Left kidney (tissue), 2 donors: Measurements from ENCODE around the gene ITPRIPL2. TPM values are rescaled to one million over a fixed set of nuclear protein-coding genes. Genes with fewer than 3 reads are reported as not detected.
A peak's percentile ranks its signal among the peaks of the same experiment; 100 is the strongest.

Source experiments
- DNase-seq: peaks from one replicate; pipeline ENCODE4 v3.0.0-alpha.2; 2013
- polyA plus RNA-seq: library from polyadenylated mRNA; unstranded; fragments of 120-200 nt; gene quantifications from one replicate; pipeline ENCODE4 v1.2.1, GENCODE V29; 2013; ENCODE audit not compliant: insufficient read length

The ITPRIPL2 gene
- polyA plus RNA-seq, 1 donor = 15.9 TPM

DNA sequence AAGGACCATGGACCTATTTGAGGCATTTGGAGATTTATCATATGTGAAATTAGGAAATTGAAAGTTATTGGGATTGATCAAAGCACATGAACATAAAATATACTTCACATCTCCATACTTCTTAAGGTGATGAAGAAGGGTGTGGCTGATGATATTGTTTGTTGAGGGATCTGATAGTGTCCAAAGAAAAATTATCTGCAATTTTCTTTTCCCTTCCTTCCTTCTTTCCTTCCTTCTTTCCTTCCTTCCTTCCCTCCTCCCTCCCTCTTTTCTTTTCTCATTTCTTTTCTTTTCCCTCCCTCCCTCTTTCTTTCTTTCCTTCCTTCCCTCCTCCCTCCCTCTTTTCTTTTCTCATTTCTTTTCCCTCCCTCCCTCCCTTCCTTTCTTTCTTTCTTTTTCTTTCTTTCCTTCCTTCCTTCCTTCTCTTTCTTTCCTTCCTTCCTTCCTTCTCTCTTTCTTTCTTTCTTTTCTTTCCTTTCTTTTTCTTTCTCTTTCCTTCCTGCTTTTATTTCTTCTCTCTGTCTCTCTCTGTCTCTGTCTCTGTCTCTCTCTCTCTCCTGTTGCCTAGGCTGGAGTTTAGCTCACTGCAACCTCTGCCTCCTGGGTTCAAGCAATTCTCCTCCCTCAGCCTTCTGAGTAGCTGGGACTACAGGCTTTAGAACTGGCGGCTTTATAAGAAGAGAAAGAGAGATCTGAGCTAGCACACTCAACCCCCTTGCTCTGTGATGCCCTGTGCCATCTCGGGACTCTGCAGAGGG, 20.9 kb upstream of the ITPRIPL2 start:
- no peak for DNase-seq

DNA sequence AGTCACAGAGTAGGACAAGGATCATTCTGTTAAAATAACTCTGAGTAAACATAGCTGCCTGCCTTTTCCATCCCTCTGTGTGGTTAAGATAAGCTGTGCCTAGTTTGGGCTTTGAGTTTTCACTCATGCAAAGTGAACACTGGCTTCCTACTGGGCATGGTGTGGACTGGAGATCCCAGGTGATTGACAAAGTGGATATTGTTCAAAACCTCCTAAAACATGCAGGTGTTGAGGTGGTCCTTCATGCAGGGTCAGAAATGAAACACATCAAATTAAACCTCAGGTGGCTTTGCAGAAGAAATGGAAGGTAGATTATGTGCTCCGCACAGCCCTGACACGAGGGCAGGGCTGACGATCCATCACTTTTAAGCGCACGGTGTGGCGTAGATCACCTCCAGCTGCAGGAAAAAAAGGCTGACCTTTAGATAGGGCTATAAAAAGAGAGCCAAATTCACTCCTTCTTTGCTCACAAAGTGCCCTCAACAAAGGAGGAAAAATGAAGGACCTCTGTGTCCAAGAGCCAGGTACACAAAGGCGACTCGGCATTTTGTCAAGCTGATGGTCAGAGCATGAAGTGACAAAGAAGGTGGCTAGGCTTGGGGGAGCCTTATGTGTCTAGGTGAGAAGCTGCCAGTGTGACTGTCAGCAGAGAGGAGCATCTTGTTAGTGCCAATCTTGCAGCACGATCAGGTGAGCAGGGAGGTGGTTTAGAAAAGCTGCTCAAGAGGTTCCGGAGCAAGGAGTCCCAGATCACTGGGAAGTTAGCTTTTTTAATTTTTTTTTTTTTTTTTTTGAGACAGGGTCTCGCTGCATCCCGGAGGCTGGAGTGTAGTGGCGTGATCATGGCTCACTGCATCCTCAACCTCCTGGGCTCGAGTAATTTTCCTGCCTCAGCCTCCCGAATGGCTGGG, 19.9 kb upstream of the ITPRIPL2 start:
- DNase-seq = no peak

GRCh38 chr16:19094542-19095365, 19.0 kb upstream of the ITPRIPL2 start:
- DNase-seq = no peak

DNA sequence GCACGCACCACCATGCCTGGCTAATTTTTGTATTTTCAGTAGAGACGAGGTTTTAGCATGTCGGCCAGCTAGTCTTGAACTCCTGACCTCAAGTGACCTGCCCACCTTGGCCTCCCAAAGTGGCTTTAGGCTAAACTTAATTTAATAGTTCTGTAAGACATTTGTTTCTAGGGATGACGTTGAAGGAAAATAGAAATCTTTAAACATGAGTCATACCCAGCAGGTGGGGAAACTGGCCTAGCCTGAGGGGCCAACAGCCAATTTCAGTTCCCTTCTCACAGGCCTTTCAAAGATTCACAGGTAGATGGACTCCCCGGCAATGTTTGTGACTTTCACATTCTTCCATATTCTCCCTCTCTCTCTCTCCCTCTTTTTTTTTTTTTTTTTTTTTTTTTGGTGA, 18.1 kb upstream of the ITPRIPL2 start:
- DNase-seq = no peak

- DNase-seq = no peak
These were observed 15.6 kb upstream of the ITPRIPL2 start for GRCh38 chr16:19098173-19098572.

- DNase-seq = peak; percentile 47
These were observed 11.4 kb upstream of the ITPRIPL2 start for GRCh38 chr16:19102187-19102872.

- no peak for DNase-seq
These were observed 9.2 kb upstream of the ITPRIPL2 start for GRCh38 chr16:19104607-19105006.

- DNase-seq = no peak
These were observed 8.6 kb upstream of the ITPRIPL2 start for GRCh38 chr16:19105131-19105530.

- no peak for DNase-seq
These were observed 7.7 kb upstream of the ITPRIPL2 start for GRCh38 chr16:19105891-19106624.

- no peak for DNase-seq
These were observed 7.1 kb upstream of the ITPRIPL2 start for GRCh38 chr16:19106625-19107020.

DNA sequence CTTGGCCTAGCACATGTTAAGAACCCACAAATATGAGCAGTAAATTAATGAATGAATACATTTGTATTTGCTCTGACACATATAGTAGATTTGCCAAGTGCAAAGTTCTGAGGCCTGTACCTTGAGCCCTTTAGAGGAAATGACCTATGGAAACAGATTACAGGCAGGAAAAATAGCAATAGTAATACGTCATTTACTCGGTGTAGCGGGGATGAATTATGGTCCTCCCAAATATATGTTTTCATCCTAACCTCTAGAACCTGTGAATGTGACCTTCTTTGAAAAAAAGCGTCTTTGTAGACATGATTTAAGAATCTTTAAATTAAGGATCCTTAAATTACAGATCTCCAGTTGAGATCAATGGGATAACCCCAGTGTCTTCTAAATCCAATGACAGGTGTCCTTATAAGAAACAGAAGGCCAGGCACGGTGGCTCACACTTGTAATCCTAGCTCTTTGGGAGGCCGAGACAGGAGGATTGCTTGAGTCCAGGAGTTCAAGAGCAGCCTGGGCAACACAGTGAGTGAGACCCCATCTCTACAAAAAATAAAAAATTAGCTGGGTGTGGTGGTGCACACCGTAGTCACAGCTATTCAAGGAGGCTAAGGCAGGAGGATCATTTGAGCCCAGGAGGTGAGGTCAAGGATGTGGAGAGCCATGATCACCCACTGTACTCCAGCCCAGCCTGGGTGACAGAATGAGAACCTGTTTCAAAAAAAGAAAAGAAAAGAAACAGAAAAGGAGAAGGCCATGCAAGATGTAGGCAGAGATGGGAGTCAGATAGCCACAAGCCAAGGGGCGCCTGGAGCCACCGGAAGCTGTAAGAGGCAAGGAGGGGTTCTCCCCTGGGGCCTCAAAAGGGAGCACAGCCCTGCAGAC, 5.1 kb upstream of the ITPRIPL2 start:
- no peak for DNase-seq

DNA sequence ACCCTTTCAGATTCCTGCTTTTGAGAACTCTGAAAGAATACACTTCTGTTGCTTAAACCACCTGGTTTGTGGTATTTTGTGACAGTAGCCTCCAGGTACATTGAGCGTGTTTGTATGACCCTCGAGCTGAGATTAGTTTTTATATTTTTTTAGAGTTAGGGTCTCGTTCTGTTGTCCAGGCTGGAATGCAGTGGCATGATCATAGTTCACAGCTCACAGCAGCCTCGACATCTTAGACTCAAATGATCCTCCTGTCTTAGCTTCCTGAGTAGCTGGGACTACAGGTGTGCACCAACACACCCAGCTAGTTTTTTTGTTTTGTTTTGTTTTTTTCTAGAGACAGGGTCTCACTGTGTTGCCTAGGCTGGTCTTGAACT, 4.5 kb upstream of the ITPRIPL2 start:
- no peak for DNase-seq

GRCh38 chr16:19110537-19111360, 3.0 kb upstream of the ITPRIPL2 start:
- DNase-seq = no peak

DNA sequence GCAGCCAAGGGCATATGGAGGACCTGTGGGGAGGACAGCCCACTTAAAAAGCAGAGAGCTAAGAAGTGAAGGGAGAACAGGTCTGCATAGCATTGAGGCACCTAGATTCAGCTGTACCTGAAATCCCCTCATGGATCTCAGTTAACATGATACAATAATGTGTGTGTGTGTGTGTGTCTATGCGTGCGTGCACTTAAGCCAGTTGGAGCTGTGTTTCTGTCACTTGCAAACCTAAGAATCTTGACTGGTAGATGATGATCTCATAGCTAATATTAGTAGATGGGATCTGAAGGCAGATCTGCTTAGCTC, 1.7 kb upstream of the ITPRIPL2 start:
- DNase-seq = no peak

DNA sequence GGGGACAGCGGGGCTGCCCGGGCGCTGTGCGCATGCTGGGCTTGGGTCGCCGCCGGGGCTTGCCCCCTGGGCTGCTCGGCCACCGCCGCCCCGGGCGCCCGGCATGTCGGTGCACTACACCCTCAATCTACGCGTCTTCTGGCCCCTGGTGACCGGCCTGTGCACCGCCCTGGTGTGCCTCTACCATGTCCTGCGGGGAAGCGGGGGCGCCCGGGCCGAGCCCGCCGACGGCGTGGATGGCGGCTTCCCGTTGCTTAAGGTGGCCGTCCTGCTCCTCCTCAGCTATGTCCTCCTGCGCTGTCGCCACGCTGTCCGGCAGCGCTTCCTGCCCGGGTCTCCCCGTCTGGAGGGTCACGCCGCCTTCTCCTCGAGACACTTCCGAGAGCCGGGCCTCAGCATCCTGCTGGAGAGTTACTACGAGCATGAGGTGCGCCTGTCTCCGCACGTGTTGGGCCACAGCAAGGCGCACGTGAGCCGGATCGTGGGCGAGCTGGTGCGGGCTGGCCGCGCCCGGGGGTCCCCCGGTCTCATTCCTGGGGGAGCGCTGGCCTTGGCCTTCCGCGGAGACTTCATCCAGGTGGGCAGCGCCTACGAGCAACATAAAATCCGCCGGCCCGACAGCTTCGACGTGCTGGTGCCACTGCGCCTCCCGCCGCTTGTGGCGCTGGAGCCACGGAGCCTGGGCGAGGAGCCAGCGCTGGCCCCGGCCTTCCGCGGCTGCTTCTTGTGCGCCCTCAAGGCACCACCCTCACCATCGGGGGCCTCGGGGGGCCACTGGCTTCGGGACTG, 789 bp downstream of the ITPRIPL2 start:
- DNase-seq = no peak

DNA sequence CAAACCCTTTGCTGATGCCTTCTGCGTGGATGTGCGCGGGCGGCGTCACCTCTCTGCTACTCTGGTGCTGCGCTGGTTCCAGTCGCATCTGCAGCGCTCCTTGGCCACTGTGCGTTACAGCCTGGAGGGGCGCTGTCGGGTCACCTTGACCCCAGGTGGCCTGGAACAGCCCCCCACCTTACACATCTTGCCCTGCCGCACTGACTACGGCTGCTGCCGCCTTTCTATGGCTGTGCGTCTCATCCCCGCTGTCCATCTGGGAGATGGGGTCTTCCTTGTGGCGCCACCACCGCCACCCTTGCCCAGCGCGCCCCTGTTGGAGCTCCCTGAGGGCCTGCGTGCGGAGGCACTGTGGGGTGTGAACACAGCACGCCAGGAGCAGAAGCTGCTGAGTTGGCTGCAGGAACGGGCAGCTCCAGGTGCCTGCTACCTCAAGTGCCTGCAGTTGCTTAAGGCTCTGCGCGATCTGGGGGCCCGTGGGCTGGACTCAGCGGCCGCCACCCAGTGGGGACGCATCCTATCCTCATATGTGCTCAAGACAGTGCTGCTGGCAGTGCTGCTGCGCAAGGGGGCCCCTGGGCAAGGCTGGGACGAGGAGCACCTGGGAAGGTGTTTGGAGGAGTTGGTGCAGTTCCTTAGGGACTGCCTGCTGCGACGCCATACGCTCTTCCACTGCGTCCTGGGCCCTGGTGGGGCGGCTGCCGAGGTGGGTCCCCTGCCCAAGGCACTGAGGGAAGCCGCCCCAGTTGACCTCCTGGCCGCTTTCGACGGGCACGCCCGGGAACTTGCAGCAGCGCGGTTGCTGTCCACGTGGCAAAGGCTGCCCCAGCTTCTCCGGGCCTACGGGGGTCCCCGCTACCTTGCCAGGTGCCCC, 1.6 kb downstream of the ITPRIPL2 start:
- DNase-seq = no peak

GRCh38 chr16:19116711-19117449, 3.1 kb downstream of the ITPRIPL2 start:
- DNase-seq = no peak
